Endothelial cell (in vitro differentiated cells): Measurements from ENCODE around the gene MEF2C. TPM values are rescaled to one million over a fixed set of nuclear protein-coding genes. Genes with fewer than 3 reads are reported as not detected.

Experiments used
- DNase-seq: peaks from one replicate; pipeline ENCODE4 v3.0.0; 2021; ENCODE audit warnings: low spot score
- H3K27ac Mint-ChIP-seq: one replicate; pipeline ENCODE4 v1.8.0; 2021; ENCODE audit warnings: mixed read lengths, inconsistent platforms; ENCODE audit not compliant: unreplicated experiment
- H3K27me3 Mint-ChIP-seq: one replicate; pipeline ENCODE4 v1.8.0; 2021; ENCODE audit warnings: mild to moderate bottlenecking, moderate library complexity, mixed read lengths, inconsistent platforms; ENCODE audit not compliant: unreplicated experiment
- H3K36me3 Mint-ChIP-seq: one replicate; pipeline ENCODE4 v1.8.0; 2021; ENCODE audit warnings: mild to moderate bottlenecking, low read depth, mixed read lengths, inconsistent platforms; ENCODE audit not compliant: unreplicated experiment
- H3K4me1 Mint-ChIP-seq: one replicate; pipeline ENCODE4 v1.8.0; 2021; ENCODE audit warnings: mild to moderate bottlenecking, mixed read lengths, inconsistent platforms; ENCODE audit not compliant: unreplicated experiment
- H3K4me3 Mint-ChIP-seq: one replicate; pipeline ENCODE4 v1.8.0; 2021; ENCODE audit warnings: mild to moderate bottlenecking, mixed read lengths, inconsistent platforms; ENCODE audit not compliant: unreplicated experiment
- H3K9me3 Mint-ChIP-seq: one replicate; pipeline ENCODE4 v1.8.0; 2021; ENCODE audit warnings: mixed read lengths, inconsistent platforms; ENCODE audit not compliant: unreplicated experiment
- CTCF ChIP-seq: fragments of 200-600 bp; sonication (generic); IDR thresholded peaks from one replicate; pipeline ENCODE4 v1.5.0; 2021; ENCODE audit warnings: antibody characterized with exemption; ENCODE audit not compliant: unreplicated experiment
- total RNA-seq: library from RNA; stranded (reverse); fragmentation: NEBNext Ultra II Directional; extraction: Animal tissue kit (Norgen Biotek cat#: 25700); gene quantifications from one replicate; pipeline ENCODE4 v1.2.1, GENCODE V29; 2021; ENCODE audit not compliant: unreplicated experiment

The MEF2C gene
- total RNA-seq, 1 donor from 2014 or later: 134 TPM

- peaks cover 43% of the 10 kb centered on the region for H3K4me1 Mint-ChIP-seq
- DNase-seq: no peak
- peak overlapping the region; percentile 88 for H3K27ac Mint-ChIP-seq
- no peaks in the 10 kb centered on the region for H3K9me3 Mint-ChIP-seq
- TF ChIP-seq CTCF: no peak
- H3K27me3 Mint-ChIP-seq: no peaks in the 10 kb centered on the region
- peaks cover under 1% of the 10 kb centered on the region for H3K36me3 Mint-ChIP-seq
- no peak overlapping the region for H3K4me3 Mint-ChIP-seq
Observed at GRCh38 chr5:88834131-88834462, 48.9 kb downstream of the MEF2C start.

GRCh38 chr5:88833371-88834130, 49.4 kb downstream of the MEF2C start:
- Mint-ChIP-seq H3K4me3 (no peak overlapping the region), H3K36me3 (no peaks in the 10 kb centered on the region), H3K4me1 (peaks cover 49% of the 10 kb centered on the region), H3K9me3 (no peaks in the 10 kb centered on the region), H3K27ac (peak overlapping the region; percentile 89), H3K27me3 (no peaks in the 10 kb centered on the region)
- TF ChIP-seq CTCF: no peak
- no peak for DNase-seq

- H3K4me3 Mint-ChIP-seq: no peak overlapping the region
- no peaks in the 10 kb centered on the region for H3K36me3 Mint-ChIP-seq
- TF ChIP-seq CTCF: no peak
- H3K9me3 Mint-ChIP-seq: no peaks in the 10 kb centered on the region
- H3K27ac Mint-ChIP-seq: peak overlapping the region; percentile 3
- H3K27me3 Mint-ChIP-seq: peaks cover 6% of the 10 kb centered on the region
- DNase-seq: no peak
- peaks cover 64% of the 10 kb centered on the region for H3K4me1 Mint-ChIP-seq
Observed at GRCh38 chr5:88831816-88832215, 51.2 kb downstream of the MEF2C start.

- no peaks in the 10 kb centered on the region for H3K9me3 Mint-ChIP-seq
- H3K4me1 Mint-ChIP-seq: peaks cover 64% of the 10 kb centered on the region
- H3K36me3 Mint-ChIP-seq: no peaks in the 10 kb centered on the region
- DNase-seq: no peak
- no peak for TF ChIP-seq CTCF
- peak overlapping the region; percentile 99 for H3K27ac Mint-ChIP-seq
- H3K4me3 Mint-ChIP-seq: no peak overlapping the region
- peaks cover 6% of the 10 kb centered on the region for H3K27me3 Mint-ChIP-seq
Observed at GRCh38 chr5:88830567-88830966, 52.4 kb downstream of the MEF2C start.

DNA sequence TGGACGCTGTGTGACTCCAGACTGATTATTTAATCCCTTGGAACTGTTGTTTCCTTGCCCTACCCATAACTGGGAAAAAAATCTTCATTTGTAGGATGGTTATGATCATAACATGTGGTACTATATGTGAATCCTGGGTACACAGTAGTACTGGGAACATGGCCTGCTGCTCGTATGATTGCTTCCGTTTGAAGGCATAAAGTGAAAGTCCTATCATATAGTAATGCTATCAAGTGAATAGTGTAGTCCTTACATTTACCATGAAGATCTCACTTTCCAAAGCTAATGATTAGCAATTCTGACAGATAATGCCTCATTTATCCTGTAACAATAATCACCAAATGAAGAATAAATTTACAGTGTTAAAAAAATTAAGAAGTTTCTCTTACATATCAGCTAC, 53.2 kb downstream of the MEF2C start:
- Mint-ChIP-seq H3K36me3 (no peaks in the 10 kb centered on the region), H3K4me3 (no peak overlapping the region), H3K27ac (peak overlapping the region; percentile 99), H3K4me1 (peaks cover 71% of the 10 kb centered on the region), H3K9me3 (no peaks in the 10 kb centered on the region), H3K27me3 (peaks cover 6% of the 10 kb centered on the region)
- no peak for DNase-seq
- no peak for TF ChIP-seq CTCF
